Measurements from ENCODE around the gene PBRM1.

PBRM1 gene

DNA sequence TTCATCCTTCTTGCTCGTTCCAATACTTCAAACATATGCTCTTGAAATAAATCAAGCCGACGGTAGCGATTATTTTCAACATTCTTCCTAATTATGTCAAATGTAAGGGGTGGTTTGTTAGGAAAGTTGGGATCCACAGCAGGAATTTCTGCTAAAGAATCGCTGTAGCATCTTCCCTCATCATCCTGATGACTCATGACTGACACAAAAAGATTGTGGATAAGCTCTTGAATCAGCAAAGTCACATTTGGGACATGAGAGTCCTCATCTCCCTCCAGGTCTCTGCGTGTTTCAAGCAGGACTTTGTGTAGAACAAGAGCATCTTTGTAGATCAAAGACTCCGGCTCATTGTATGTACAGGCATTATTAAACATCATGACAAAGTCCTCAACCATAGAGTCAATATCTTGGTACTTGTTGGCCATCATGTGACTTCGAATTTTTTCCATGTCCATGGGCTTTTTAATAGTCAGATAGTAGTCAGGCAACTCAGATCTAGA, 76.3 kb downstream of the PBRM1 start:
- Histone ChIP-seq H3K27ac (no peak overlapping the region), H3K4me3 (no peak overlapping the region)
- DNase-seq (ENCODE audit: low spot score), result no peak
- TF ChIP-seq, protein P1, sequence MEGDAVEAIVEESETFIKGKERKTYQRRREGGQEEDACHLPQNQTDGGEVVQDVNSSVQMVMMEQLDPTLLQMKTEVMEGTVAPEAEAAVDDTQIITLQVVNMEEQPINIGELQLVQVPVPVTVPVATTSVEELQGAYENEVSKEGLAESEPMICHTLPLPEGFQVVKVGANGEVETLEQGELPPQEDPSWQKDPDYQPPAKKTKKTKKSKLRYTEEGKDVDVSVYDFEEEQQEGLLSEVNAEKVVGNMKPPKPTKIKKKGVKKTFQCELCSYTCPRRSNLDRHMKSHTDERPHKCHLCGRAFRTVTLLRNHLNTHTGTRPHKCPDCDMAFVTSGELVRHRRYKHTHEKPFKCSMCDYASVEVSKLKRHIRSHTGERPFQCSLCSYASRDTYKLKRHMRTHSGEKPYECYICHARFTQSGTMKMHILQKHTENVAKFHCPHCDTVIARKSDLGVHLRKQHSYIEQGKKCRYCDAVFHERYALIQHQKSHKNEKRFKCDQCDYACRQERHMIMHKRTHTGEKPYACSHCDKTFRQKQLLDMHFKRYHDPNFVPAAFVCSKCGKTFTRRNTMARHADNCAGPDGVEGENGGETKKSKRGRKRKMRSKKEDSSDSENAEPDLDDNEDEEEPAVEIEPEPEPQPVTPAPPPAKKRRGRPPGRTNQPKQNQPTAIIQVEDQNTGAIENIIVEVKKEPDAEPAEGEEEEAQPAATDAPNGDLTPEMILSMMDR (IDR thresholded peaks at IDR 0.05), result no peak

DNA sequence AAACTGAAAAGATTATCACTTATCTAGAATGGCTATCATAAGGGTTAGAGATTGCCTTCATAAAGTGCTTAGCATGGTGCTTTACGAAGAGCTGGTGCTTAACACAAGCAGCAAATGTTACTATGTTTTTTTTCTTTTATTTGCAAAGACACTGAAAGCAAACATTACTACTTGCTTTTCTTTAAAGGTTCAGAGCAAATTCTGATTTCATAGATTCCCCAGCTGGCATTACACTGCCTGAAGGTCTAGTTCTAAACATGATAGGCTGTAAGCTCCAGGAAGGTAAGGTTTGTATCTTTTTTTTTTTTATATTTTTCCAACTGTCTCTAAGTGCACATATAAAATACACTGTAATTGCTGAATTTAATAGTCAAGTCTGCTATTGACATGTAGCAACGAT, 77.4 kb downstream of the PBRM1 start:
- TF ChIP-seq, protein P1 (IDR thresholded peaks at IDR 0.05), result no peak
- DNase-seq (ENCODE audit: low spot score), result no peak
- no peak overlapping the region for H3K27ac ChIP-seq
- no peak overlapping the region for H3K4me3 ChIP-seq

DNA sequence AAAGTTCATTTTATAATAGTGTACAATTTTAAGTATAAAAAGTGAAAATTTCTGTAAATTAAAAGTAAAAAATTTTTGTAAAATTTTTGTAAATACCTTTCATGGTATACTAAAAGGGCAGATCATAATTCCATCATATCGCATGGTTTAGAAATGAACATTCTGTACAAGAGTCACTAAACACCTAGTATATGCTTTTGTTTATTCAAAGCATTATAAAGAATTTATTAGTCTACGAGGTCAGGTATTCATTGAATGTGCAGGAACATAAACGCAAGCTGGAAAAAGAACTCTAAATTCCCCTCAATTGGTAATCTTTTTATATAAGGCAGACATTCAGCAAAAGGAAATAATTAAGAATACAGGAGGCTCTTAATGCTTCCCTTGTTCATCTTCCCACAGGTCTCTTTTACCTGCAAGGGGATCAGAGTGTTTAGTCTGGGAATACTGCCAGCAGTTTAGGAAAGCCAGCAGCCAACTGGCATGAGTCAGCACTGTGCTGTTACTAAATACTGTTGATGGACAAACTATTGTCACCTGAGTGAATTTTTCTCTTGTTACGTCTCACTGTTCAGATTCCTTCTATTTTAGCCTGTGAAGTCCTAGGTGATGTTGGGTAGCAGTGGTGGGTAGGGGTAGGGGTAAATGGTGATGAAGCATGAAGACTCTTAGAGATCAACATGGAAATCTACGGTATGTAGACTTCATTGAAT, 79.2 kb downstream of the PBRM1 start:
- Histone ChIP-seq H3K27ac (no peak overlapping the region), H3K4me3 (no peak overlapping the region)
- TF ChIP-seq, protein P1 (IDR thresholded peaks at IDR 0.05), result no peak
- DNase-seq (ENCODE audit: low spot score), result no peak

DNA sequence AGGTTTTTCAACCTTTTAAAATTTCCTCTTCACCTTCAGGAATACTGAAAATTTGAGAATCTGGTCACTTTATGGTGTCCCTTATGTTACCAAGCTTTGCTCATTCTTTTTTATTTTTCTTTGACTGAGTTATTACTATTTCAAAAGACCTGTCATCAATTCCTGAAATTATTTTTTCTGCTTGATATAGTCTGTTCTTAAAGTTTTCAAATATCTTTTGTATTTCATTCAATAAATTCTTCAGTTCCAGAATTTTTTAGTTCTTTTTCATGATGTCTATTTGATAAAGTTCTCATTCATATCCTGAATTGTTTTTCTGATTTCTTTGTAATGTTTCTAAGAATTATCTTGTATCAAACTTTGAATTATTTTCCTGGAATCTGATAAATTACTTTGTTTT, 85.5 kb downstream of the PBRM1 start:
- TF ChIP-seq, protein P1 (IDR thresholded peaks at IDR 0.05), result no peak
- H3K4me3 ChIP-seq, result no peak overlapping the region
- no peak for DNase-seq (ENCODE audit: low spot score)

DNA sequence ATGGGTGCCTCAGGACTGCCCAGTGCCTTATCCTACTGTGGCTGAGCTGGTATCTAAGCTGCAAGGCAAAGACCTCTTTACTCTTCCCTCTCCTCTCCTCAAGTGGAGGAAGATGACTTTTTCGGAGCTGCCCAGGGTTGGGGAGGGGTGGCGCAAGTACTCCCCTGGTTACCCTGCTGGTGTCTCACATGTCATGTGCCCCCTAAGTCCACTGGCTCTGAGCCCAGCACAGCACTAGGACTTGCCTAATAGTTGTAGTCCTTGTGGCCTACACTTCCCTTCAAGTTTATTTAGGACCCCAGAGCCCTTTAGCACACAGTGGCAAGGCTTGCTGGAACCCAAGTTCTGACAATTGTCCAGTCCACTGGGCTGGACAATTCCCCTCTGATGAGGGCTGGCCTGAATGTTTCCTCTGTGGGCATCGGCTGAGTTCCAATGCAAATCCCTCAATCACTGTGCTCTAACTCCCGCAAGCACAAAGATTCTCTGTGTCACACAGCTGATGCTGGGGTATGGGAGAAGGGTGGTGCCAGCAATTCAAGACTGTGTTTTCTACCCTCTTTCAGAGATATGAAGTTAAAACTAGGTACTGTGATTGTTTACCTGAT, 89.0 kb downstream of the PBRM1 start:
- no peak overlapping the region for H3K4me3 ChIP-seq
- no peak for DNase-seq (ENCODE audit: low spot score)
- H3K27ac ChIP-seq, result no peak overlapping the region
- TF ChIP-seq, protein P1 (IDR thresholded peaks at IDR 0.05), result no peak

More for the DNA sequence above, 85.5 kb downstream of the PBRM1 start:
- no peak overlapping the region for H3K27ac ChIP-seq

DNA sequence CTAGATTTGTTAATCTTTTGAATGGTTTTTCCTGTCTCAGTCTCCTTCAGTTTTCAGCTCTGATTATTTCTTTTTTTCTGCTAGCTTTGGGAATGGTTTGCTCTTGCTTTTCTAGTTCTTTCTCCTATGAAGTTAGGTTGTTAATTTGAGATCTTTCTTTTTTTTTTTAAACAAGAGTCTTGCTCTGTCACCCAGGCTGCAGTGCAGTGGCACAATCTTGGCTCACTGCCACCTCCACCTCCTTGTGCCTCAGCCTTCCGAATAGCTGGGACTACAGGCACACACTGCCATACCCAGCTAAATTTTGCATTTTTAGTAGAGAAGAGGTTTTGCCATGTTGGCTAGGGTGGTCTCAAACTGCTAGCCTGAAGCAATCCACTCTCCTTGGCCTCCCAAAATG, 92.6 kb downstream of the PBRM1 start:
- Histone ChIP-seq H3K27ac (no peak overlapping the region), H3K4me3 (no peak overlapping the region)
- no peak for DNase-seq (ENCODE audit: low spot score)
- TF ChIP-seq, protein P1 (IDR thresholded peaks at IDR 0.05), result no peak
